SKM-1 treated with dmso at 0.1 percent for 144 hours (cell line): ENCODE data around the gene L3MBTL1.
A peak's percentile ranks its signal among the peaks of the same experiment; 100 is the strongest.

Experiments
- DNase-seq: peaks from one replicate; lab custom pipeline; 2025; ENCODE audit not compliant: unreplicated experiment; lab: John Stamatoyannopoulos, UW

L3MBTL1 gene

DNA sequence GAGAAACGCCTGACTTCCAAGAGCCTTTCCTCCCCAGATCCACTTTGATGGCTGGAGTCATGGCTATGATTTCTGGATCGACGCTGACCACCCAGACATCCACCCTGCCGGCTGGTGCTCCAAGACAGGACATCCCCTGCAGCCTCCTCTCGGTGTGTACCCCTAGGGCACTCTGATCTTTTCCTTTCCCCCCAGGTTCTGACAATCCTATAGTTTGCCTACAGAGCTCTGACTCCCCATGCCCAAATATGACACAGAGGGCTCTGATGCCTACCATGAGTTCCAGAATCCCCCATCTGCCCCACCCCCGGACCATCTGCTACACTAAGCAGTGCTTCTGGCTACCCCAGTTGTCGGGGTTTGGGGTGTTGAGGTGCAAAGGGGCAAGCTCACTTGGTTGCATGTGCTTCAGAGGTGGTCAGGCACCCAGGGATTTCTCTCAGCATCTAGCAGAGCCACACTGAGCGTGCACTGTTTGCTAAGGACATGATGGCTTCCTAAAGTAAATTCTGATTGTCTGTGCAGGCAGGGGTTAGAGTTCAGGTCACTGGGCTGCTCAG, 27.4 kb downstream of the L3MBTL1 start:
- DNase-seq, result no peak

DNA sequence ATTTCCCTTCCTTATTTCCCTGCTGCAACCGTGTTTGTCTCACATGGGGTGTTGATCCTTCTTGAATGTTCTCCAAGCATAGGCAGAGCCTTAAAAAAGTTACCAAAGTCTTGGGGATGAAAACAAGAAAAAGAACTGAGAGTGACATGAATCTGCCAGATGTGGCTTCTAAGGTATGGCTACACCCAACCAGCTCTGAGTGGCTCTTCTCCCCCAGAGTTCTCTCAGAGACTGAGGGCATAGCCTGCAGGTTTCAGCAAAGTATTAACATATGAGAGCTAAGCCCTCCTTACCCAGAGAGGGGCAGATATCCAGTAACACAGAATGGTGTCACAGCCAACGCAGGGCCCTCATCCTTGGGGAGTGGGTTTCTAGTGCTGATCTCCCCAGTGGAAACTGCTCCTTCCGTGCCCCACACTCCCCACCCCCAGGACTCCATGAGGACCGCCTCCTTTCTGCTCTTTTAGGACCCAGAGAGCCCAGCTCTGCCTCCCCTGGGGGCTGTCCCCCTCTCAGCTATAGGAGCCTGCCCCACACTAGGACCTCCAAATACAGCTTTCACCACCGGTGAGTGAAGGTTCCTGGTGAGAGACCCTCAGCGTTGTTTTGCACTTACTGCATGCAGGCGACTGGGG, 28.0 kb downstream of the L3MBTL1 start:
- no peak for DNase-seq

DNA sequence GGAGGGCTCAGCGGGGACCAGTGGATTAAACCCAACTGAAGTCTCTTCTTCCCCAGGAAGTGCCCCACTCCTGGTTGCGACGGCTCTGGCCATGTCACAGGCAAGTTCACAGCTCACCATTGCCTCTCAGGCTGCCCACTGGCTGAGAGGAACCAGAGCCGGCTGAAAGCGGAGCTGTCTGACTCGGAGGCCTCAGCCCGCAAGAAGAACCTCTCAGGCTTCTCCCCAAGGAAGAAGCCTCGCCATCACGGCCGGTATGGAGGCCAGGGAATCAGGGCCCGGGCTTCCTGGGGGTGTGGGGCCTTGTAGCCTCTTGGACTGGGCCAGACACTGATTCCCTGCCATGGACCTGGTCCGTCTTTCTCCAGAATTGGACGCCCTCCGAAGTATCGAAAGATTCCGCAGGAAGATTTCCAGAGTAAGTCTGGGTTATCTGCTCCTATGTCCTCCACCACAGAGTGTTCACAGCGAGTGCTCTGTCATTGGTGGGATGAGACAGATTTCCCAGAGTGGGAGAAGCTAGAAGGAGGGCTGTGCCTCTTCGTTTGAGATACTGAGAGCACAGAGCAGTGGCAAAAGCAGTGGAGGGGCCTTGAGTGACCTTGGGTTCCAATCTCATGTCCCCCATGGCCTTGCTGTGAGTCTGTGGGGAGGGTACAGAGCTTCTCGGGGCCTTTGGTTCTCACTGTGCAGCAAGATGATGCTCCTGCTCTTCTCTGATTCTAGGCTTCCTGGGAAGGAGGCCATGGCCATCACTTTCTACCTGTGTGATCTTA, 28.7 kb downstream of the L3MBTL1 start:
- DNase-seq, result no peak

DNA sequence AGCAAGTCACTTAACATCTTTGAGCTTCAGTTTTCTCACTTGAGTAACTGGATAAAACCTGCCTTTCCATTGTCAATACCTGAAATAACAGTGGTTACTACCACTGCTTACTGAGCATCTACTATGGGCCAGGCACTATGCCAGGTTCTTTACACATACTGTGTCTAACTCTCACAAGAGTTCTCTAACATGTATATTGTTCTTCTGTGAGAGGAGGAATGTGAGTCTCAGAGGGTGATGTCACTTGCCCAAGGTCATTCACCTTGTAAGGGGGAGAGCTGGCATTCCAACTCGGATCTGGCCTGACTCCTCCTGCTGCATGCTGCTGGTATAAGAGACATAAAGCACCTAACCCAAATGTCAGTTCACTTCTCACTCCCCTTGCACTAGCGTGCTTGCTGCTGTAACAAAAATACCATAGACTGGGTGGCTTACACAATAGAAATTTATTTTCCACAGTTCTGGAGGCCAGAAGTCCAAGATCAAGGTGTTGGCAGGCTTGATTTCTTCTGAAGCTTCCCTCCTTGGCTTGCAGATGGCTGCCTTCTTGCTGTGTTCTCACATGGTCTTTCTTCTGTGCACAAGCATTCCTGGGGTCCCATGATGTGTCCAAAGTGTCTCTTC, 29.4 kb downstream of the L3MBTL1 start:
- DNase-seq, result no peak

GRCh38 chr20:43537921-43538877, 30.7 kb downstream of the L3MBTL1 start:
- DNase-seq, result peak; percentile 63

DNA sequence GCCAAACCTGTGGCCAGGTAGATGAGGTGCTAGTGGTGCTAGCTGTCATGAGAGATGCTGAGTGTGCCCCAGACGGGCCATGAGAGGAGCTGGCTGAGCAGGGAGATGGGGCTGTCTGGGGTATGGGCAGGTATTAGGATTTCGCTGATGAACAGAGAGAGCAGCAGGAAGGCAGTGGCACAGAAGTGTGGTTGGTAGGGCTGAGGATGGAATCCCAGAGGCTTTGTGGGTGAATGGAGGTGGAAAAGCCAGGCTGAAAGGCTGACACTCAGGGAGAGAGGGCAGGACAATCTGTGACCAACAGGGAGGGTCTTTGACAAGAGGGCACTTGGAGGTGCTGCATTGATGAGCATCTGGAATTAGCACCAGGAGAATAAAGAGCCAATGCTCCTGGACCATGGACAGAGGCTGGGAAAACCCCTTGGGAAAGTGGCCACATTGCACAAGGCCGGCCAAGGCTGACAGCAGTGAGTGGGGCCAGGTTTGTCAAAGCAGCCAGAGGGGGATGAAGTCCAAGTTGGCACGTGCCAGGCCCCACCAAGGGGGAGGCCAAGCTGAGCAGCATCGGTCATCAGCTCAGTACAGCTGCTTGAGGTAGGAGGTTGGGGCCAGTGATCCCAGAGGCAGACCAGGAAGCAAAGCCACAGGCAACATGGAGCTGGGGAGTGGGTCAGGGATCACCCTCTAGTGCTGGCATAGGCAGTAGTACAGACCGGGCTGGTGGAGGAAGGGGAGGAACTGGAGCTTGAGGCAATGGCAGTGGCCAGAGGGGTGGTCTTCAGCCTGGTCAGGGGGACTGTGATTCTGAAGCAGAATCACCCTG, 31.6 kb downstream of the L3MBTL1 start:
- DNase-seq, result no peak

DNA sequence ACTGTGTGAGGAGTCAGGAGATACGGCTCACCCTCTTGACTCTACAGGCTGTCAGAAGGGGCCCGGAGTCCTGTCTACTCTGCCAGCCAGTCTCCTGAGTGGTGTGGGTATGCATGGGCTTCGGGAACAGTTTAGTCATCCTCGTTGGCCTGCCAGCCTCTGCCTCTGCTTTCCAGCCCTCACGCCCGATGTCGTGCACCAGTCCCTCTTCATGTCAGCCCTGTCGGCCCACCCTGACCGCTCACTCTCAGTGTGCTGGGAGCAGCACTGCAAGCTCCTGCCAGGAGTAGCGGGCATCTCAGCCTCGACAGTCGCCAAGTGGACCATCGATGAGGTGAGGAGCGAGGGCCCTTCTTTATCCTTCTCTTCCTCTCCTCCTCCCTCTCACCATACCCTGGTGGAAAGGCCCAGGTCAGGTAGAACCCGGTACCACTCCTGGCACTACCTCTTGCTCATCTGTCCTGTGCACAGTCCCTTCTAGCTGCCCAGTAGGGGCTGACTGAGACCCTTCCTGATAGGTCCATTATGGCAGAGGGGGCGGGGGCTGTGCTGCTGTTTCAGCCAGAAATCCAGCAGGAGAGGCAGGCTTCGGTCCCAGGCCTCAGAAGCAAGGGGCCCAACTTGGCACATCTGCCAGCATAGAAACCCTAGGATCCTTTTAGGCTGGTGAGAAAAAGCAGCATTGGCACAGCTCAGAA, 32.6 kb downstream of the L3MBTL1 start:
- DNase-seq, result no peak

DNA sequence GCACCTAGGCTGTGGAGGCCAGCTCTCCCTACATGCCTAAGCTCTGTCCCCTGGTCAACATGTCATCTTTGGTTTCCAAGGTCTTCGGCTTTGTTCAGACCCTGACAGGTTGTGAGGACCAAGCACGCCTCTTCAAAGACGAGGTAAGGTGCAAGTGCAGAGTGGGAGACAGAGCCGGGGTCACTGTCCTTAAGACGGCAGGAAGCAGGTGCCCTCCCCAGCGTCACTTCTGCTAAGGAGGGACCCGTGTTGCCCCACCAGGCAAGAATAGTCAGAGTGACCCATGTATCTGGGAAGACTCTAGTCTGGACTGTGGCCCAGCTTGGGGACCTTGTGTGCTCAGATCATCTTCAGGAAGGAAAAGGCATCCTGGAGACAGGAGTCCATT, 33.2 kb downstream of the L3MBTL1 start:
- DNase-seq, result no peak

- DNase-seq, result no peak
Observed at GRCh38 chr20:43541214-43541613, 33.7 kb downstream of the L3MBTL1 start.

DNA sequence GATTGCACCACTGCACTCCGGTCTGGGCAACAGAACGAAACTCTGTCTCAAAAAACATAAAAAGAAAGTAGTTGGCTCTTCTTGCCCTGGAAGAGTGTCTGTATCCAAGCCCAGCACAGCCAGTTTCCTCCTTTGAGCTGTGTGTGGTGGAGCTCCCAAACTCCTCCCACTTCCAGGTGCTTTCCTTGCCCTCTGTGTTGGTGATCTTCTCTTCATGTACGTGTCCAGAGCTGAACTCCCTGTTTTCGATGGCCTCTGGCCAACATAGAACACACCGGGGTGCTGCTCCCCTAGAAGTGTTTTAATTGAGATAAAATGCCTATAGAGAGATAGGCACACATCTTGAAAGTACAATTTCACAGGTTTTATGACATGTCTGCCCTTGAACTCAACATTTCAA, 34.7 kb downstream of the L3MBTL1 start:
- DNase-seq, result no peak

- DNase-seq, result no peak
Observed at GRCh38 chr20:43542674-43543073, 35.2 kb downstream of the L3MBTL1 start.

DNA sequence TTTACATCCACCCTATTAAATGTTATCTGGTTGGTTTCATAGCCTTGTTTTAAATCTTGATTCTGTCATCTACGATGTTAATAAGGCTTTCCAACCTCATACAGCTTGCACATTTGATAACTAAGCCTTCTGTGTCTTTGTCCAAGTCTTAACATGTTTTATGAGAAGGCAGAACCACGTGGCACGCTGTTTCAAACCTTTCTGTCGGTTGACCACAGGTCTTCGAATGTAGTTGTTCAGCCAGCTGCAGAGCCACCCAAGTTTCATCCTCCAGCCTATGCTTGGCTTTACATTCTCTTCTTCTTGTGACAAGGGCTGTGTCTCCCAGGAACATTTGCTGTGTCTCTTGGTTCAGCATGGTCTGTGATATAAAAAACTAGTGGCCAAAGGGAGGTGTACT, 35.6 kb downstream of the L3MBTL1 start:
- DNase-seq, result no peak

DNA sequence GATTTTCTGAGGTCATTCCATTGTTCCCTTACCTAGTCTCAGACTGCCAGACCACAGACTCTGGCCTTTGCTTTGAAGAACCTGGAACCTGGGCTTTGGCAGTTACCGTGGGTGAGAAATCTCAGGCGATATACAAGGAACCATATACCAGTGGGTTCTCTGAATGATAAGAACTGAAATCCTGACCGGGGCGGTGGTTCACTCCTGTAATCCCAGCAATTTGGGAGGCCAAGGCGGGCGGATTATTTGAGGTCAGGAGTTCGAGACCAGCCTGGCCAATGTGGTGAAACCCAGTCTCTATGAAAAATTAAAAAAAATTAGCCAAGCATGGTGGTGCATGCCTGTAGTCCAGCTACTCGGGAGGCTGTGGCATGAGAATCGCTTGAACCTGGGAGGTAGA, 37.0 kb downstream of the L3MBTL1 start:
- no peak for DNase-seq

DNA sequence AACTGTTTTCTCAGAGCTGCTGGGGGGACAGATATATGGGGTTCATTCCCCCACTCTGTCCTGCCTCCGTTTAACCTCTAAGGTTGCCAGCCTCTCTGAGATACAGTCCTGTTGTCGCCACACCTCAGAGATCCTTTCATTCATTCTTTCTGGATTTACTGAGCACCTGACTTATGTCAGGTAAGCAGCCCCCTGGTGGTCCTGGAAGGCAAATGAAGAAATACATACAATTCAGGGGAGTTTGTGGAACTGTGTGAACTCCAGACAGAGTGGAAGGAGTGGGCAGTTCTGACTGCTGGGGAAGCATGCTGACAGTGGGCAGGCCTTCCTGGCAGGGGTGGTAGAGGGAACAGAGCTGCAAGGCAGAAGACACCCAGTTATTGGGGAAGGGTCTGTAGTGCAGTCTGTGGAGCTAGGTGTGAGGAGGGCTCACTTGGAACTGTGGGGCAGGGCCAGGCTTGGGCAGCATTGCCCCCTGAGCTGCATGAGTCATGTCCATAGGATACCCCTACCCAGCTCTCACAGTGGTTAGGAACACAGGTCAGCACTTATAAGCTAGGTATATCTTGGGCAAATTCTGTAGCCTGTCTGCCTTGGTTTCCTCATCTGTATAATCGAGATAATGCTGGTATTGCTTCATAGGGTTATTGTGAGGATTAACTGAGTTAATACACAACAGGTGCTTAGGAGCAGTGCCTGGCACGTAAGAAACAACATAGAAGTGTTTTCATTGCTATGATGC, 38.5 kb downstream of the L3MBTL1 start:
- DNase-seq, result no peak

- DNase-seq, result no peak
Observed at GRCh38 chr20:43548273-43548880, 40.9 kb downstream of the L3MBTL1 start.

DNA sequence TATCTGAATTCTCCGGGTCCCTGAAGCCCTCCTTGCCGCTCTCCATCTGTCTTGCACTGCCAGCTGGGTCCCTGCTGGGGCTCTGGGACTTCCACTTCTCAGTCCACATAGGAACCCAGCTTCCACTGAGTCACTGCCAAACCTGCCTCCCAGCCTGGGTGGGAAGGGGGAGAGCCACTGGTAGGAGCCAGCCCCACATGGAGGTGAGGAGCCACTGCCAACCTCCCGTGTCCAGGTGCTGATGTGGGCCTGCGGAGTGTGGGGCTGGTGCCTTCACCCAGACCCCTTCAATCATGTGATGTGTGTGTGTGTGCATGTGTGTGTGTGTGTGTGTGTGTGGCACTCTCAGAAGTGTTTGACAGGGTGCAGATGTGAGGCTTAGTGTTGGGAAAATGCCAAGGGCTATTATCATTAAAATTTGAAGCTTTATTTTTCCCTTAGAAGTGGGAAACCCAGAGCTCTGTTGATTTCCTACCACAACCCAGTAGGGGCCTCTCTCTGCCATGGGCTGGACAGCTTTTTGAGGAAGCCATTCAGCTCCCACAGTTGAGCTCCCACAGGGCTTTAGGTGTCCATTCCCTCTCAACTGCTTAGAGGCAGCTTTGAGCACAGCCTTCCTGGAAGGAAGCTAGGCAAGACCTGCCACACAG, 42.0 kb downstream of the L3MBTL1 start:
- no peak for DNase-seq

GRCh38 chr20:43550456-43550855, 43.0 kb downstream of the L3MBTL1 start:
- DNase-seq, result no peak

GRCh38 chr20:43554369-43554768, 46.9 kb downstream of the L3MBTL1 start:
- no peak for DNase-seq
